ENCODE results near the gene RAD52. TPM values are rescaled to one million over a fixed set of nuclear protein-coding genes. Genes with fewer than 3 reads are reported as not detected.
A peak's percentile ranks its signal among the peaks of the same experiment; 100 is the strongest.

The RAD52 gene
- polyA plus RNA-seq, 1 experiment, result 15.3 TPM

GRCh38 chr12:991350-992333, 42.1 kb upstream of the RAD52 start:
- peak overlapping the region; percentile 71 for H3K4me3 ChIP-seq (ENCODE audit: low read depth, low read length)
- ChIA-PET CTCF (interaction anchor here (0.6 to 1.1 kb wide), 3 partner anchors 10 to 359 kb away, joined by 3 to 4 read pairs (median 3); partner anchors contain the start of gene RAD52), POLR2A (no interaction called here)
- DNase-seq (ENCODE audit: low read depth), result no peak
- TF ChIP-seq, protein P1, sequence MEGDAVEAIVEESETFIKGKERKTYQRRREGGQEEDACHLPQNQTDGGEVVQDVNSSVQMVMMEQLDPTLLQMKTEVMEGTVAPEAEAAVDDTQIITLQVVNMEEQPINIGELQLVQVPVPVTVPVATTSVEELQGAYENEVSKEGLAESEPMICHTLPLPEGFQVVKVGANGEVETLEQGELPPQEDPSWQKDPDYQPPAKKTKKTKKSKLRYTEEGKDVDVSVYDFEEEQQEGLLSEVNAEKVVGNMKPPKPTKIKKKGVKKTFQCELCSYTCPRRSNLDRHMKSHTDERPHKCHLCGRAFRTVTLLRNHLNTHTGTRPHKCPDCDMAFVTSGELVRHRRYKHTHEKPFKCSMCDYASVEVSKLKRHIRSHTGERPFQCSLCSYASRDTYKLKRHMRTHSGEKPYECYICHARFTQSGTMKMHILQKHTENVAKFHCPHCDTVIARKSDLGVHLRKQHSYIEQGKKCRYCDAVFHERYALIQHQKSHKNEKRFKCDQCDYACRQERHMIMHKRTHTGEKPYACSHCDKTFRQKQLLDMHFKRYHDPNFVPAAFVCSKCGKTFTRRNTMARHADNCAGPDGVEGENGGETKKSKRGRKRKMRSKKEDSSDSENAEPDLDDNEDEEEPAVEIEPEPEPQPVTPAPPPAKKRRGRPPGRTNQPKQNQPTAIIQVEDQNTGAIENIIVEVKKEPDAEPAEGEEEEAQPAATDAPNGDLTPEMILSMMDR (IDR thresholded peaks at IDR 0.05; ENCODE audit: insufficient read depth, low read depth, low read length), result no peak
- no peaks in the 10 kb centered on the region for H3K27me3 ChIP-seq (ENCODE audit: control insufficient read depth, insufficient read depth, low read length)
- H3K36me3 ChIP-seq (ENCODE audit: control insufficient read depth, insufficient read depth, low read length), result no peaks in the 10 kb centered on the region

DNA sequence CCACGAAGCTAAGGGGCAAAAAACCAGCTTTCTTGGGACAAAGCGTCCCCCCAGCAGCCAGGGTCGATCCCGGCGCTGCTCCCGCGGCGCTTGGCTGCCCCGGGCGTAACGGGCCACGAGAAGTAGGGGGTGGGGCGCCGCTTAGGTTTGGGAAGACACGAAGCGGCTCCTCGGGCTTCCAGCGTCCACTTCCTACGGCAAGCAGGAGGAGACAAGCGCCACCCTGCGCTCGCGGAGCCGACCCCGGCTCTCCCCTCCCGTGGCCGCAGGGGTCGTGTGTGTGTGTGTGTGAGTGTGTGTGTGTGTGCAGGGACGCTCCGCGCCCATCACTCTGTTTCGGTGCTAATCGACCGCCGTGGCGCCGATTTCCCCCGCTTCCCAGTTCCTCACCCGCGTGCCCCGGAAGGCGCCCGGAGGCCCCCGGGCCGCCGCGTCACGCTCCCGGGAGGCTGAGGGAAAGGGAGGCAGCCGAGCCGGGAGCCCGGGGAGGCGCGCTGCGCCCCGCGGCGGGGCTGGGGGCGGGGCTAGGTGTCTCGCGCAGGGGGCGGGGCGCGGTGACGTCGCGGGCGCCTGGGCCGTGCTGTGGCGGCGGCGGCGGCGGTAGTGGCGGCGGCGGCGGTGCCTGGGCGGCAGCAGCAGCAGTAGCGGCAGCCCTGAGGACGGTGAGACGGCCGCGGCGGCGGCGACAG, 41.3 kb upstream of the RAD52 start, which contains the start of gene ERC1:
Gene ERC1 (plus strand): TSS at position 563 of the 689 bp plus-strand sequence. CDS start 36,681 bp downstream, outside the sequence.
- H3K27me3 ChIP-seq (ENCODE audit: control insufficient read depth, insufficient read depth, low read length), result no peaks in the 10 kb centered on the region
- CTCF ChIA-PET, result interaction anchor here (0.8 to 1.1 kb wide), 2 partner anchors 41 to 414 kb away, joined by 3 read pairs; partner anchors contain the start of gene RAD52
- peak within 1 kb of the TSS; percentile 71 for H3K4me3 ChIP-seq (ENCODE audit: low read depth, low read length)
- POLR2A ChIA-PET, result no interaction called here
- H3K36me3 ChIP-seq (ENCODE audit: control insufficient read depth, insufficient read depth, low read length), result no peaks in the 10 kb centered on the region
- TF ChIP-seq, protein P1 (IDR thresholded peaks at IDR 0.05; ENCODE audit: insufficient read depth, low read depth, low read length), result no peak
- DNase-seq (ENCODE audit: low read depth), result peak; percentile 30

DNA sequence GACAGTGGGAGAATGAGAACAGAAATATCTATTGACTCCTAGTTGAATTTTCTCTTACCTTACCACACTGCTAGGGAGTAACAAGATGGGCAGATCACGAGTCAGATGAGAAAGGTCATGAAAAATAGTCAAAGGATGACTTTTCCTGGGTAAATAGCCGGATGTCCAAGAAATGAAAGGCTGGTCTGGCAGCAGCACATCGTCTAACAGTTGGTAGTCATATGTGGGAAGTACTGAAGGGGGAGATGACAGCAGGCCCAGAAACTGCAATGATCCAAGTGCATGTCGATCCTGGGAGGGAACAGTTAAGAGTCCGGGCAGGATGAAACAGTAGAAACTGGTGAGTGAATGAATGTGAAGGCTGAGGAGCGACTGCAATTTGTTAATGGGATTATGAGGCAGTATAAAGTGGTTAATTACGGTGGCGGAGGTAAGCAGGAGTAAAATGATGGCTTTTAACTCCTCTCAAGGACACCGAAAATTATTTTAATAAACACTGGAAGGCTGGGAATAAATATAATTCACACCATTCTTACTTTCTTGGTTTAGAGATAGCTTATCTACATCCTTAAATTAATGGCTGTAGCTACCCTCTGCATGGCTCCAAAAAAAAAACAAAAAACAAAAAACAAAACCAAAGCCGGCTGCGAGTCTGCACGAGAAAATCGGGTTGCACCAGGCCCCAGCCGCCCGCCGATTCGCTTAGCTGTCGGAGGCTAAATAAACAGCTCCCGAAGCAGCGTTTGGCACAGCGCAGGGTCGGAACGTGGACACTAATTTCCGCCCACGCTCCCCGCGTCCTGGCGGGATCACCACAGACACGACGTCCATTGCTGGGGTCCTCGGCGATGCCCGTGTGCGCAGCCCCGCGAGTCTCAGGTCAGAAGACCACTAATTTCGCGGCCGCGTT, 40.5 kb upstream of the RAD52 start:
- Histone ChIP-seq H3K36me3 (ENCODE audit: control insufficient read depth, insufficient read depth, low read length) (no peaks in the 10 kb centered on the region), H3K27me3 (ENCODE audit: control insufficient read depth, insufficient read depth, low read length) (no peaks in the 10 kb centered on the region), H3K4me3 (ENCODE audit: low read depth, low read length) (peak overlapping the region; percentile 71)
- CTCF ChIA-PET, result interaction anchor here (0.6 to 0.8 kb wide), 2 partner anchors 103 to 414 kb away, joined by 3 read pairs; no protein-coding TSS in a partner anchor
- TF ChIP-seq, protein P1 (IDR thresholded peaks at IDR 0.05; ENCODE audit: insufficient read depth, low read depth, low read length), result no peak
- DNase-seq (ENCODE audit: low read depth), result peak; percentile 35
- POLR2A ChIA-PET, result no interaction called here

- no peak overlapping the region for H3K4me3 ChIP-seq (ENCODE audit: low read depth, low read length)
- ChIA-PET CTCF (interaction anchor here (1.0 kb wide), 1 partner anchor 37 kb away, joined by 3 read pairs; no protein-coding TSS in a partner anchor), POLR2A (no interaction called here)
- no peaks in the 10 kb centered on the region for H3K27me3 ChIP-seq (ENCODE audit: control insufficient read depth, insufficient read depth, low read length)
- DNase-seq (ENCODE audit: low read depth), result no peak
- TF ChIP-seq, protein P1 (IDR thresholded peaks at IDR 0.05; ENCODE audit: insufficient read depth, low read depth, low read length), result no peak
- no peaks in the 10 kb centered on the region for H3K36me3 ChIP-seq (ENCODE audit: control insufficient read depth, insufficient read depth, low read length)
These were observed 39.6 kb upstream of the RAD52 start for GRCh38 chr12:989051-989450.
